IPS DF 6.9 (cell line): ENCODE data around the gene TPM2.
A peak's percentile ranks its signal among the peaks of the same experiment; 100 is the strongest.

ENCODE experiments used
- DNase-seq: peaks from one replicate; pipeline ENCODE4 v3.0.0-alpha.2; 2013; ENCODE audit warnings: low read depth, low spot score
- H3K27ac ChIP-seq: one replicate; pipeline ENCODE4 v1.5.1; 2013; ENCODE audit warnings: low read length, control low read depth
- H3K27me3 ChIP-seq: 2 replicates; pipeline ENCODE4 v1.6.1; 2013; ENCODE audit warnings: mild to moderate bottlenecking, low read length; ENCODE audit not compliant: control insufficient read depth, insufficient read depth
- H3K36me3 ChIP-seq: 2 replicates; pipeline ENCODE4 v1.6.1; 2013; ENCODE audit warnings: low read length; ENCODE audit not compliant: control insufficient read depth, insufficient read depth
- H3K4me1 ChIP-seq: 2 replicates; pipeline ENCODE4 v1.6.1; 2013; ENCODE audit warnings: low read length; ENCODE audit not compliant: control insufficient read depth, insufficient read depth
- H3K4me3 ChIP-seq: 2 replicates; pipeline ENCODE4 v1.5.1; 2013; ENCODE audit warnings: mild to moderate bottlenecking, low read length
- H3K9me3 ChIP-seq: 2 replicates; pipeline ENCODE4 v1.6.1; 2013; ENCODE audit warnings: low read length, inconsistent platforms; ENCODE audit not compliant: control insufficient read depth, insufficient read depth
- WGBS: extraction: QIAGEN DNeasy Blood & Tissue Kit; methylation state at CpG from one replicate; pipeline ENCODE4 v1.1.7; 2013; ENCODE audit warnings: mixed read lengths, missing lambda C conversion rate; ENCODE audit not compliant: insufficient read length, insufficient coverage; 5-methylcytosine and 5-hydroxymethylcytosine counted together

Gene TPM2

GRCh38 chr9:35689542-35690293 is at the start of gene TPM2:
TSS of gene TPM2 (minus strand) at chr9:35689925. CDS start at chr9:35689817, 108 bp downstream.
- no peak within 1 kb of the TSS for H3K27ac ChIP-seq
- no peaks in the 10 kb centered on the region for H3K27me3 ChIP-seq
- WGBS: no CpG with 5 or more reads among the region's 61 CpGs
- H3K4me3 ChIP-seq: peak within 1 kb of the TSS; percentile 61
- H3K9me3 ChIP-seq: no peaks in the 10 kb centered on the region
- no peak for DNase-seq
- peaks cover 19% of the 10 kb centered on the region for H3K36me3 ChIP-seq
- H3K4me1 ChIP-seq: peaks cover 2% of the 10 kb centered on the region; the same call in 1 of the 2 replicates

DNA sequence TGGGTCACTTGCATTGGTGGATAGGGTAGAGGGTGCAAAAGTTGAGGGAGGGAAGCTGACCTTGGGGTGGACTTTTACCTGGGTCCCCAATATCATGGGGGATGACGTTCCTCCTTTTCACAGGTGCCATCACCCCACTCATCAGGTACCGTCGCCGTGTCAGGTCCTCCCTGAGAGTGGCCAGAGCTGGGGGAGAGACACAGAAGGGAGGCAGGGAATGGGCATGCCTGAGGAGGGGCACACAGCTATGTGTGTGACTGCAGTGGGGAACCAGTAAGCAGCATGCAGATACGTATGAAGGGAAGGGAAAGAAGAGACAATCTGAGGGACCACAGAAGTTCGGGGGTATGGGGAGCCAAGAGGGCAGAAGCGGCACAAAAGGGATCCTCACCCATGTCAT is 49.2 kb upstream of the TPM2 start:
- Histone ChIP-seq H3K9me3 (no peaks in the 10 kb centered on the region), H3K27ac (no peak overlapping the region), H3K4me3 (no peak overlapping the region), H3K4me1 (no peaks in the 10 kb centered on the region), H3K36me3 (peaks cover 60% of the 10 kb centered on the region), H3K27me3 (no peaks in the 10 kb centered on the region)
- DNase-seq: no peak
- WGBS: no CpG with 5 or more reads among the region's 7 CpGs

GRCh38 chr9:35738186-35738585 is 48.5 kb upstream of the TPM2 start:
- no CpG with 5 or more reads among the region's 4 CpGs for WGBS
- H3K27me3 ChIP-seq: no peaks in the 10 kb centered on the region
- no peak for DNase-seq
- no peak overlapping the region for H3K4me3 ChIP-seq
- H3K4me1 ChIP-seq: no peaks in the 10 kb centered on the region
- H3K27ac ChIP-seq: no peak overlapping the region
- no peaks in the 10 kb centered on the region for H3K9me3 ChIP-seq
- peaks cover 52% of the 10 kb centered on the region for H3K36me3 ChIP-seq

DNA sequence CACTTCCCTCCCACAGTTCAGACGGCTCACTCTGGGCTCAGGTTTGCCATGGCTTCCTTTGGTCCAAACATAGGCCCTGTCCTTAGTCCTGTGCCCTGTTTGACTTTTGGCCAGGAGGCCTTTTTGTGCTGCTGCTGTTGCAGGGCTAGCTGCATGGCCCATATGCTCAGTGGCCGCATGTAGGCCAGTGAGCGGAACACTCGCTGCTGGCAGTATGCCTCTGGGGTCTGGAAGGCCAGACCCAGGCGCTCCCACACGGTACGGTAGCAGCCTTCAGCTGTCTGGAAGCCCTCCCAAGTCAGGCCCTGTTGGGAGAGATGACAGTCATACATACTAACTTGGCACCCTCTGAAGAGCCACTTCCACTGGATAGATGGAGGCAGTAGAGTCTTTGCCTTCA is 47.4 kb upstream of the TPM2 start:
- no peak overlapping the region for H3K4me3 ChIP-seq
- no peak overlapping the region for H3K27ac ChIP-seq
- no CpG with 5 or more reads among the region's 7 CpGs for WGBS
- H3K4me1 ChIP-seq: no peaks in the 10 kb centered on the region
- no peak for DNase-seq
- no peaks in the 10 kb centered on the region for H3K9me3 ChIP-seq
- no peaks in the 10 kb centered on the region for H3K27me3 ChIP-seq
- H3K36me3 ChIP-seq: peaks cover 48% of the 10 kb centered on the region

GRCh38 chr9:35736201-35736633 is 46.5 kb upstream of the TPM2 start:
- no peaks in the 10 kb centered on the region for H3K27me3 ChIP-seq
- H3K36me3 ChIP-seq: peaks cover 41% of the 10 kb centered on the region
- WGBS: no CpG with 5 or more reads among the region's 5 CpGs
- DNase-seq: no peak
- no peaks in the 10 kb centered on the region for H3K4me1 ChIP-seq
- H3K9me3 ChIP-seq: no peaks in the 10 kb centered on the region
- H3K27ac ChIP-seq: no peak overlapping the region
- H3K4me3 ChIP-seq: no peak overlapping the region

DNA sequence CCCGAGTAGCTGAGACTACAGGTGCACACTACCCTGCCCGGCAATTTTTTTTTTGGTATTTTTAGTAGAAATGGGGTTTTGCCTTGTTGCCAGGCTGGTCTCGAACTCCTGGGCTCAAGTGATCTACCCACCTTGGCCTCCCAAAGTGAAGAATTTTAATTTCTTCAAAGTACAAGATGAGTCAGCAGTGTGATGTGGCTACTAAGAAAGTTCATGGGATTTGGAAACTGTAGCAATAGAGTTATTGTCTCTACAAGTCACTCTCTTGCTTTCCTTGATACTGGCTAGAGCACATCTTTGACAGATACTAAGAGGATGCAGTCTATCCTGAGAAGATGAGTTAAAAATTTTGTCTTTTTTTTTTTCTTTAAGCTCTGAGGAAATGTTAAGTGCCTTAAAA is 44.4 kb upstream of the TPM2 start:
- DNase-seq: no peak
- Histone ChIP-seq H3K36me3 (peaks cover 23% of the 10 kb centered on the region), H3K9me3 (no peaks in the 10 kb centered on the region), H3K4me3 (no peak overlapping the region), H3K27ac (no peak overlapping the region), H3K27me3 (no peaks in the 10 kb centered on the region), H3K4me1 (peaks cover 4% of the 10 kb centered on the region; the same call in 1 of the 2 replicates)
- no CpG with 5 or more reads among the region's 3 CpGs for WGBS

GRCh38 chr9:35732800-35733541 is 43.2 kb upstream of the TPM2 start:
- peaks cover 12% of the 10 kb centered on the region for H3K36me3 ChIP-seq
- DNase-seq: no peak
- H3K27me3 ChIP-seq: no peaks in the 10 kb centered on the region
- H3K4me1 ChIP-seq: peaks cover 8% of the 10 kb centered on the region; the same call in 1 of the 2 replicates
- H3K9me3 ChIP-seq: no peaks in the 10 kb centered on the region
- no peak overlapping the region for H3K27ac ChIP-seq
- peak overlapping the region; percentile 62 for H3K4me3 ChIP-seq
- no CpG with 5 or more reads among the region's 14 CpGs for WGBS

DNA sequence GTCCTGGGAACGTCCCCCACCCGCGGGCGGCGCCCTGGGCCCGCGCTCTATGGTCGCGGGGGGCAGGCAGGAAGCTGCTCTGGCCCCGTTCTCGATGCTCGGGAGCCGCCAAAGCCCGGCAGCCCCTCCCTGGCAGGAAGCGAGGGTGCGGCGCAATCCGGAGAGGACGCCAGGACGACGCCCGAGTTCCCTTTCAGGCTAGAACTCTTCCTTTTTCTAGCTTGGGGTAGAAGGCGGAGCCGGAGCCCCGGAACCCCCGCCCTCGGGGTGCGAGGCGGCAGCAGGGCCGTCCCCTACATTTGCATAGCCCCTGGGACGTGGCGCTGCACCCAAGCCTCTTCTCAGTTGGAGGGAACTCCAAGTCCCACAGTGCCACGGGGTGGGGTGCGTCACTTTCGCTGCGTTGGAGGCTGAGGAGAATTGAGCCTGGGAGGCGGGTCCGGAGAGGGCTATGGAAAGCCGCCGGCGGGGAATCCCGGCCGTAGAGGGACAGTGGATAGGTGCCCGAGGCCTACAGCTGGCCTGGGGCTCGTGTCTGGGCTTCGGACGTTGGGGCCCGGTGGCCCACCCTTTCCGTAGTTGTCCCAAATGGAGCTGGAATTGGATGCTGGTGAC is 42.6 kb upstream of the TPM2 start, which contains the start of the genes CREB3 and TLN1:
CREB3 (plus strand) TSS at position 482 of the 615 bp plus-strand sequence; CDS start at position 589, 107 bp downstream.
TLN1 (minus strand) TSS at position 11 of the 615 bp plus-strand sequence. CDS start 6,501 bp downstream, outside the sequence.
- no peaks in the 10 kb centered on the region for H3K9me3 ChIP-seq
- H3K4me3 ChIP-seq: peak within 1 kb of the TSS; percentile 62
- no peaks in the 10 kb centered on the region for H3K27me3 ChIP-seq
- peaks cover 12% of the 10 kb centered on the region for H3K4me1 ChIP-seq
- no peak for DNase-seq
- H3K27ac ChIP-seq: no peak within 1 kb of the TSS
- H3K36me3 ChIP-seq: peaks cover 5% of the 10 kb centered on the region
- no CpG with 5 or more reads among the region's 49 CpGs for WGBS

- H3K27me3 ChIP-seq: no peaks in the 10 kb centered on the region
- no peak for DNase-seq
- WGBS: no CpG with 5 or more reads among the region's 47 CpGs
- peak overlapping the region; percentile 62; the same call in 1 of the 2 replicates for H3K4me3 ChIP-seq
- H3K9me3 ChIP-seq: no peaks in the 10 kb centered on the region
- H3K36me3 ChIP-seq: no peaks in the 10 kb centered on the region
- peaks cover 15% of the 10 kb centered on the region for H3K4me1 ChIP-seq
- no peak overlapping the region for H3K27ac ChIP-seq
Measured at GRCh38 chr9:35731415-35732184, 41.9 kb upstream of the TPM2 start.

DNA sequence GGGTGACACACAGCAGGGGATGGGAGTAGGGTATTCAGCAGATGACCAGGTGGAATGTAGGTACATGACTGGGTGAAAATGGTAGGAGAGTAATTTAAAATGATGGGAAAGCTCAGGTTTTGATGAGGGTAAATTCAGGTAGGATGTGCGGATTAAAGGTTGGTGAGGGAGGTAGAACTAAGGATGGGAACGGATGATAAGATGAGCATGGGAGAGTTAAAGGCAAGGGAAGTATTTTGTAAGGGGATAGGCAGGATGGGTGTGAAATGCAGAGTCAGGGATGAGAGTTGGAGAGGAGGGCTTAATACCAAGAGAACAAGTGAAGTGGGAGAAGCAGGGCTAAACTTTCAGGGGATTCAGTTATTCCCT is 40.7 kb upstream of the TPM2 start:
- Histone ChIP-seq H3K27me3 (no peaks in the 10 kb centered on the region), H3K4me1 (peaks cover 15% of the 10 kb centered on the region), H3K27ac (no peak overlapping the region), H3K36me3 (no peaks in the 10 kb centered on the region), H3K4me3 (no peak overlapping the region), H3K9me3 (no peaks in the 10 kb centered on the region)
- WGBS: 100% methylated on average over 2 of the region's 2 CpGs
- no peak for DNase-seq
